ENCODE data around the gene FGD3.

DNA sequence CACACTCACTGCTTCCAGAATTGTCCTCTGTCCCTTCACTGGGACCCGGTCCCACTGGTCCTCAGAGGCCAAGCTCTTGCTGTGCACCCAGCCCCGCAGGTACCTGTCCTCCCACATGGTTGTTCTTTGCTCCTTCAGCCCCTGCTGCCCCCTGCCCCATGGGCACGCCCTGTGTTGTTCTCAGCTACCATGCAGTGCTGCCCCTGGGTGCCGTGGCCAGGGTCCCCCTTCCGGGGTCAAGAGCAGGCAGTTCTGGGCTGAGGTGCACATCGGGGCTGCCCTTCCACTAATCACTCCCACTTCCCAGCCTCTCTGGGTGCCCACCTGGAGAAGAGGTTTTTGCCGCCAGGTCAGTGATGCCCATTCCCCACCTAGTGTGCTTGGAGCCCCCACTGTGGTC lies 79.3 kb downstream of the FGD3 start:
- TF ChIP-seq POLR2A (IDR thresholded peaks at IDR 0.05) = no peak
- TF ChIP-seq, protein P1, sequence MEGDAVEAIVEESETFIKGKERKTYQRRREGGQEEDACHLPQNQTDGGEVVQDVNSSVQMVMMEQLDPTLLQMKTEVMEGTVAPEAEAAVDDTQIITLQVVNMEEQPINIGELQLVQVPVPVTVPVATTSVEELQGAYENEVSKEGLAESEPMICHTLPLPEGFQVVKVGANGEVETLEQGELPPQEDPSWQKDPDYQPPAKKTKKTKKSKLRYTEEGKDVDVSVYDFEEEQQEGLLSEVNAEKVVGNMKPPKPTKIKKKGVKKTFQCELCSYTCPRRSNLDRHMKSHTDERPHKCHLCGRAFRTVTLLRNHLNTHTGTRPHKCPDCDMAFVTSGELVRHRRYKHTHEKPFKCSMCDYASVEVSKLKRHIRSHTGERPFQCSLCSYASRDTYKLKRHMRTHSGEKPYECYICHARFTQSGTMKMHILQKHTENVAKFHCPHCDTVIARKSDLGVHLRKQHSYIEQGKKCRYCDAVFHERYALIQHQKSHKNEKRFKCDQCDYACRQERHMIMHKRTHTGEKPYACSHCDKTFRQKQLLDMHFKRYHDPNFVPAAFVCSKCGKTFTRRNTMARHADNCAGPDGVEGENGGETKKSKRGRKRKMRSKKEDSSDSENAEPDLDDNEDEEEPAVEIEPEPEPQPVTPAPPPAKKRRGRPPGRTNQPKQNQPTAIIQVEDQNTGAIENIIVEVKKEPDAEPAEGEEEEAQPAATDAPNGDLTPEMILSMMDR (IDR thresholded peaks at IDR 0.05 in 4 of 5, conservative IDR thresholded peaks at IDR 0.05 in 1 of 5) = no peak
